ENCODE measurements around the gene PIK3C2G. TPM values are rescaled to one million over a fixed set of nuclear protein-coding genes. Genes with fewer than 3 reads are reported as not detected.

The PIK3C2G gene
- total and polyA plus RNA-seq, 10 of the 15 experiments (the other 5 are each of a cell fraction or from before 2014, with no cell fraction given), result not detected

DNA sequence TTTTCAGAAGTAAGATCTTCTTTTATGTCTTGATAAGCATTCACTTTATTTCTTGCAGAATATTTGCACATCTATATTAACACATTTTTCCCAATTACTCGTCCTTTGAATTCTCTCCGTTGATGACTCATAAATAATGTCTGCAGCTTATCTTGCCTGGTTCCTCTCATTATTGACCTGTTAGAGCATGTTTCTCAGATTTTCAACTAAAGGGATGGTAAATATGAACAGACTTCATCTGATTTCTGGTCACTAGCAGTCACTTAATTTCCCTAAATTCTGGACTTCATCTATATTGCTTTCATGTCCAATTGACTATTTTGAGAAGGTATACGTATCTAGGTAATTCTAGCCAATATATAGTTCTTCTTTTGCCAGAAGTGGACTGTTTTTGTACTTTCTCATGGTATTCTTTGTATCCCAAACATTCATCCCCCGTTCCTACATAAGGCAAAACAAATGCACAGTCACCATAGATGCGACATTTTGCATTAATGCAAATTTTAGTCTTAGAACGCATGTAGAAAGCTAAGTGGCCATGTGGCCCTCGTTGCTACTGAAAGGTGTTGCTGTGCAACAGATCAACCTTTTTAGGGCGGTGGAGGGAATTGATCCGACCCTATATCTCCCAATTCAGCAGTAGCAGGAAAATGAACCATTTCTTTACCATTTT, 6.2 kb downstream of the PIK3C2G start:
- in situ Hi-C loops (cut with MboI) (no loop called here), intact Hi-C loops (cut with micrococcal nuclease; ENCODE audit: unreplicated experiment) (no loop called here)
- ATAC-seq (no peak), DNase-seq (ENCODE audit: low read depth, low spot score) (no peak), FAIRE-seq (no peak)
- ChIA-PET CTCF (no interaction called here), SMC1A (ENCODE audit: uncharacterized antibody, unreplicated experiment) (no interaction called here), POLR2A (no interaction called here), RAD21 (ENCODE audit: unreplicated experiment) (no interaction called here)
- H3K9ac ChIP-seq (ENCODE audit: control insufficient read depth, insufficient read depth, low read length), result no peak overlapping the region
- BruUV-seq (replicated peaks), result no TSS peak
- no peaks in the 10 kb centered on the region for H4K20me1 ChIP-seq (ENCODE audit: control insufficient read depth, insufficient read depth)
- H3K4me3 ChIP-seq, result no peak overlapping the region
- WGBS (ENCODE audit: insufficient coverage, insufficient replicate concordance, low lambda C conversion rate, missing lambda C conversion rate), result 27% methylated on average over 9 of the region's 9 CpGs
- no peaks in the 10 kb centered on the region for H3K9me3 ChIP-seq (replicated peaks; ENCODE audit: control insufficient read depth, insufficient read depth, low read length)
- H3K79me2 ChIP-seq (ENCODE audit: control insufficient read depth, insufficient read depth, low read length), result no peaks in the 10 kb centered on the region
- H3K4me2 ChIP-seq (ENCODE audit: control insufficient read depth, insufficient read depth), result no peak overlapping the region
- H3K4me1 ChIP-seq (ENCODE audit: control insufficient read depth, insufficient read depth, low read length), result no peaks in the 10 kb centered on the region
- TF ChIP-seq, protein P1, sequence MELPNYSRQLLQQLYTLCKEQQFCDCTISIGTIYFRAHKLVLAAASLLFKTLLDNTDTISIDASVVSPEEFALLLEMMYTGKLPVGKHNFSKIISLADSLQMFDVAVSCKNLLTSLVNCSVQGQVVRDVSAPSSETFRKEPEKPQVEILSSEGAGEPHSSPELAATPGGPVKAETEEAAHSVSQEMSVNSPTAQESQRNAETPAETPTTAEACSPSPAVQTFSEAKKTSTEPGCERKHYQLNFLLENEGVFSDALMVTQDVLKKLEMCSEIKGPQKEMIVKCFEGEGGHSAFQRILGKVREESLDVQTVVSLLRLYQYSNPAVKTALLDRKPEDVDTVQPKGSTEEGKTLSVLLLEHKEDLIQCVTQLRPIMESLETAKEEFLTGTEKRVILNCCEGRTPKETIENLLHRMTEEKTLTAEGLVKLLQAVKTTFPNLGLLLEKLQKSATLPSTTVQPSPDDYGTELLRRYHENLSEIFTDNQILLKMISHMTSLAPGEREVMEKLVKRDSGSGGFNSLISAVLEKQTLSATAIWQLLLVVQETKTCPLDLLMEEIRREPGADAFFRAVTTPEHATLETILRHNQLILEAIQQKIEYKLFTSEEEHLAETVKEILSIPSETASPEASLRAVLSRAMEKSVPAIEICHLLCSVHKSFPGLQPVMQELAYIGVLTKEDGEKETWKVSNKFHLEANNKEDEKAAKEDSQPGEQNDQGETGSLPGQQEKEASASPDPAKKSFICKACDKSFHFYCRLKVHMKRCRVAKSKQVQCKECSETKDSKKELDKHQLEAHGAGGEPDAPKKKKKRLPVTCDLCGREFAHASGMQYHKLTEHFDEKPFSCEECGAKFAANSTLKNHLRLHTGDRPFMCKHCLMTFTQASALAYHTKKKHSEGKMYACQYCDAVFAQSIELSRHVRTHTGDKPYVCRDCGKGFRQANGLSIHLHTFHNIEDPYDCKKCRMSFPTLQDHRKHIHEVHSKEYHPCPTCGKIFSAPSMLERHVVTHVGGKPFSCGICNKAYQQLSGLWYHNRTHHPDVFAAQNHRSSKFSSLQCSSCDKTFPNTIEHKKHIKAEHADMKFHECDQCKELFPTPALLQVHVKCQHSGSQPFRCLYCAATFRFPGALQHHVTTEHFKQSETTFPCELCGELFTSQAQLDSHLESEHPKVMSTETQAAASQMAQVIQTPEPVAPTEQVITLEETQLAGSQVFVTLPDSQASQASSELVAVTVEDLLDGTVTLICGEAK (IDR thresholded peaks at IDR 0.05; ENCODE audit: borderline replicate concordance), result no peak
- TF ChIP-seq RUNX3 (IDR thresholded peaks at IDR 0.05; ENCODE audit: low read length) (no peak), MXI1 (IDR thresholded peaks at IDR 0.05; ENCODE audit: low read depth, low read length) (no peak), HSF1 (IDR thresholded peaks at IDR 0.05; ENCODE audit: low read depth, low read length) (no peak)
- no peak overlapping the region for H2AFZ ChIP-seq (ENCODE audit: control insufficient read depth, low read depth, low read length)
- H3K27ac ChIP-seq (ENCODE audit: control insufficient read depth, insufficient read depth), result no peak overlapping the region
- no peaks in the 10 kb centered on the region for H3K36me3 ChIP-seq (ENCODE audit: control insufficient read depth in 2 of 2, insufficient read depth in 2 of 2, low read length in 1 of 2)
- no peaks in the 10 kb centered on the region; a peak in 1 of 4 replicates for H3K27me3 ChIP-seq (replicated peaks in 1 of 2; ENCODE audit: control insufficient read depth in 2 of 2, insufficient read depth in 2 of 2, low read length in 1 of 2)

All from GM12878 (cell line).